Measurements from ENCODE around the gene NR3C1.
"Not testable (repeated sequence)": the region's sequence is repeated elsewhere in the genome, so short reads cannot be mapped to it uniquely, and the experiment has no call there.

Gene NR3C1

DNA sequence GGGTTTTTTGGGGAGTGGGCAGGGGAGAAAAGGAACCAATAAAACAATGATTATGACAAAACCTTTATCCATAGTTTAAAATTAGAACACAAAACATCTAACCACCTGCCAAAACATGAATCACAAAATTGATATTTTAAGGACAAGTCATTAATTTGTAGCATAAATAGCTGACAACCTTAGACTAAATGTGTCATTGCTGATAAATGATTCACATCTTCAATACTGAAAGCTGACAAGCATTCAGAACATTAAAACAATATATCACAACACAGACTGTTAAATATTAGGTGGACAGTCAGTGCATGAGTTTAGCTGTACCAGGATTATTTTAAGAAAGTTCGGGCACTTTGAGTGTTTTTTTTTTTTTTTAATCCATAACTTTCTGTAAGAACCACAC lies 71.5 kb downstream of the NR3C1 start:
- no peak for DNase-seq

DNA sequence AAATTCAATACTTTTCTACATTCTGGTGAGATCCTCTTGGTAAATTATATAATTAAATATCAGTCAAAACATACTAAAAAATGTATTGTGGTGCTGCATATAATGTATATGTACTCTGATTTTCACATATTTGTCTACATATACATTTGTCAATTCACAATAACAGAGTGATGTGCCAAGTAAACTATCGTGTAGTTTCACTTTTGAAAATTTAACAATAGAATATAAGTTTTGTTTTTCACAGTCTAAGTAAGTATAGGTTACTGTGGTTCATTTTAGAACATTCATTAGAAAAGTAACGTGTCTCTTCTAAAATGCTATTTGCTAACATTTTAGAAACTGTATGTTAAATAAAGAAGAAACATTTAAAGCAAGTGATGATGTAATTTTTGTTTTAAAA lies 73.6 kb downstream of the NR3C1 start:
- no peak for DNase-seq

DNA sequence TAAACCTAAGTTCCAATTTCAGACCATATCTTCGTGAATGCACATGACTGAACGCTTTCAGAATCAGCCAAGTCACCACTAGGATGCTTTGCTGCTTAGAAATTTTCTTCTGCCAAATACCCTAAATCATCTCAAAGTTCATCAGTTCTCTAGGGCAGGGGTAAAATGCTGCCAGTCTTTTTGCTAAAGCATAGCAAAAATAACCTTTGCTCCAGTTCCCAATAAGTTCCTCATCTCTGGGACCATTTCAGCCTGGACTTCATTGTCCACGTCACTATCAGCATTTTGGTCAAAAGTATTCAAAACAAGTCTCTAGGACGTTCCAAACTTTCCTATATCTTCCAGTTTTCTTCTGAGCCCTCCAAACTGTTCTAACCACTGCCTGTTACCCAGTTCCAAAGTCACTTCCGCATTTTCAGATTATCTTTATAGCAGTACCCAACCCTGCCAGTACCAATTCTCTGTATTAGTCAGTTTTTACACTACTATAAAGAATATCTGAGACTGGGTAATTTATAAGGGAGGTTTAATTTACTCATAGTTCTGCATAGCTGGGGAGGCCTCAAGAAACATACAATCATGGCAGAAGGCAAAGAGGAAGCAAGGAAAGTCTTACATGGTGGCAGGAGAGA lies 74.8 kb downstream of the NR3C1 start:
- no peak for DNase-seq

DNA sequence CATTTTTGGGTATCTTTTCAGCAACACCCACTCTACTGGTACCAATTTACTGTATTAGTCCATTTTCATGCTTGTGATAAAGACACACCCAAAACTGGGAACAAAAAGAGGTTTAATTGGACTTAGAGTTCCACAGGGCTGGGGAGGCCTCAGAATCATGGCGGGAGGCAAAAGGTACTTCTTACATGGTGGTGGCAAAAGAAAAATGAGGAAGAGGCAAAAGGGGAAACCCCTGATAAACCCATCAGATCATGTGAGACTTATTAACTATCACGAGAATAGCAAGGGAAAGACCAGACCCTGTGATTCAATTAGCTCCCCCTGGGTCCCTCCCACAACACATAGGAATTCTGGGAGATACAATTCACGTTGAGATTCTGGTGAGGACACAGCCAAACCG lies 78.4 kb downstream of the NR3C1 start:
- DNase-seq = not testable (repeated sequence)

DNA sequence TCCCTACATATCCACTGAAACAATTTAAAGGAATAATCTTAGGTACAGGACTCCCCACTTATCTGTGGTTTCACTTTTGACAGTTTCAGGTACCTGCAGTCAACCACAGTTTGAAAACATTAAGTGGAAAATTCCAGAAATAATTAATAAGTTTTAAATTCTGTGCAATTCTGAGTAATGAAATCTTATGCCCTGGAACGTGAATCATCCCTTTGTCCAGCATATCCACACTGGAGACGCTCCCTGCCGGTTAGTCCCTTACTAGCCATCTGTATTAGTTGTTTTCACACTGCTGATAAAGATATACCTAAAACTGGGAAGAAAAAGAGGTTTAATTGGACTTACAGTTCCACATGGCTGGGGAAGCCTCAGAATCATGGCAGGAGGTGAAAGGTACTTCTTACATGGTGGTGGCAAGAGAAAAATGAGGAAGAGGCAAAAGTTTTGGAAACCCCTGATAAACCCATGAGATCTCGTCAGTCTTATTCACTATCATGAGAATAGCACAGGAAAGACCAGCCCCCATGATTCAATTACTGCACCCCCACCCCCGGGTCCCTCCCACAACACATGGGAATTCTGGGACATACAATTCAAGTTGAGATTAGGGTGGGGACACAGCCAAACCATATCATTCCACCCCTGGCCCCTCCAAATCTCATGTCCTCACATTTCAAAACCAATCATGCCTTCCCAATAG lies 80.4 kb downstream of the NR3C1 start:
- DNase-seq = not testable (repeated sequence)

DNA sequence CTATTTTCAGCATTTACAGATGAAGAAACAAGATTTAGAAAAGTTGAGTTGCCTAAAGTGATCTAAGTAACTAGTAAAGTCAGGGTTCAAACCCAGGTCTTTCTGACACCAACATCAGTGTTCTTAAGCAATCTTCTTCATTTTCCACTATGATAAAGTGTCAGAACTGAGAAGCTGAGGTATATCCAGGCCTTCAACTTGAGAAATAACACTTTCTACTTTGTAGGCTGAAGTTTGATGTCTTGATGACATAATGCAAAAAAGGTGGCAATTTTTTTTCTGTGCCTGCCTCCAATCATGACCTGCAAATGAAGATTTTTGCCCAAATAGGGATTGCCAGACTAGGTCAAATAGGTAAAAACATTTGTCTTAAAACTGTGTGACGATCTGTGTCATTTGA lies 81.3 kb downstream of the NR3C1 start:
- no peak for DNase-seq

DNA sequence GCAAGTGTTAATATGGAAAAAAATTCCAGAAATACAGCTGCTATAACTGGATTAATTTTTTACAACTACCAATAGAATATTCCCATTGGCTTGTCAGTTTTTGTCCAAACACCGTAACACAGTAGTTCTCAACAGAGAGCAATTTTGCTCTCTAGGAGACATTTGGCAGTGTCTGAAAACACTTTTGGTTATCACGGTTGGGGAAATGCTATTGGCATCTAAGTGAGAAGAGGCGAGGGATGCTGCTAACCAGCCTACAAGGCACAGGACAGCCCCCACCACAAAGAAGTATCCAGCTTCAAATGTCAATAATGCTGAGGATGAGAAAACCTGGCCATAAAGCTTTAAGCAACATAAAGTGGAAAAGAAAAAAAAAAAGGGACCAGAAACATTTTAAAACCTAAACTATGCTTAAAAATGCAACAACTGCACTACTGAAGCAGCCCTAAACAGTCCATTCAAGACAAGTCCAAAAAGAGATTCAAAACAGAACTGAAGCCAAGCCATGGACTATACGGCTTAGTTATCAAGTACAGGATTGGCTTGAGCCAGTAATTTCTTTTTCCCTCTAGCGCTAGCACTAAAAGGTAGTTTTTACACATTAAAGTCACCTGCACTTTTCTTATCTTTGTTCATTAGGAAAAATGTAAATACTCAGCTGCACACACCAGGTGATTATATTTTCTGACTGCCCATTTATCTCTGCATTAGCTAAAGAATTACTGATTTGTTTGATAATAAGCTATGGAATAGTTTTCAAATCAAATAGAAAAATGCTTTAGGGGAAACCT lies 83.9 kb downstream of the NR3C1 start:
- no peak for DNase-seq

DNA sequence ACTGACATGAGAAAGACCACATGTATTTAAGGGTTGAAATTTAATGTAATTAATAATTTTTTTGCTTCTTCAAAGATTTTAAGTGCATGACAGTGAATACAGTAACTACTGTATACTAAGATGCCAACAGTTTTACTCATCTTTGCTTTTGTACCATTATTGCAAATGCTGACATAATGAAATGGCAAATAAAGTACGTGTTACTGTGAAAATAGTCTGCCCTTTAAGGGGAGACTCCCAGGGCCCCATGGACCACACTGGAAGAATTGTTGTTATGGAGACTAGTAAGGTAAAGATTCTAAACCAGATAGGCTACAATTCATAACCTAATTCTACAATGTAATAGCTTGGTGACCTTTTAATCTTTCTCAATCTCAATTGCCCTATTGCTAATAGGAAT lies 84.7 kb downstream of the NR3C1 start:
- DNase-seq = no peak

DNA sequence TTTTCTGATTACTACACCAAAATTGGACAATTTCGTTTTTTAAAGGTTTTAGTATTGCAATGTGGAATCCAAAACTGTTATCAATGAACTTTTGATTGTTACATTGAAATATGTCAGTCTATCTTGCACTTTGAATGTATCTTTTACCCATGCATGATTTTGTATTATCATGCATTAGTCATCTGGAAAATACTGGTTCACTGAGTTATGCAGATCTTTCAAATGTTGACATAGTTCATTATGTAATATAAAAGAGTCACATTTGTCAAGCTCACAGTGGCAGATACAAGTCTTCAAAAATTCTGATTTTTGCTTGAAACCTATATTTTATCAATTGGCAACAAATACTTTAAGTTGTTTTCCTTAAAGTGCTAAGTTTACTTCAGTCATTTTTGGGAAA lies 85.2 kb downstream of the NR3C1 start:
- DNase-seq = no peak

DNA sequence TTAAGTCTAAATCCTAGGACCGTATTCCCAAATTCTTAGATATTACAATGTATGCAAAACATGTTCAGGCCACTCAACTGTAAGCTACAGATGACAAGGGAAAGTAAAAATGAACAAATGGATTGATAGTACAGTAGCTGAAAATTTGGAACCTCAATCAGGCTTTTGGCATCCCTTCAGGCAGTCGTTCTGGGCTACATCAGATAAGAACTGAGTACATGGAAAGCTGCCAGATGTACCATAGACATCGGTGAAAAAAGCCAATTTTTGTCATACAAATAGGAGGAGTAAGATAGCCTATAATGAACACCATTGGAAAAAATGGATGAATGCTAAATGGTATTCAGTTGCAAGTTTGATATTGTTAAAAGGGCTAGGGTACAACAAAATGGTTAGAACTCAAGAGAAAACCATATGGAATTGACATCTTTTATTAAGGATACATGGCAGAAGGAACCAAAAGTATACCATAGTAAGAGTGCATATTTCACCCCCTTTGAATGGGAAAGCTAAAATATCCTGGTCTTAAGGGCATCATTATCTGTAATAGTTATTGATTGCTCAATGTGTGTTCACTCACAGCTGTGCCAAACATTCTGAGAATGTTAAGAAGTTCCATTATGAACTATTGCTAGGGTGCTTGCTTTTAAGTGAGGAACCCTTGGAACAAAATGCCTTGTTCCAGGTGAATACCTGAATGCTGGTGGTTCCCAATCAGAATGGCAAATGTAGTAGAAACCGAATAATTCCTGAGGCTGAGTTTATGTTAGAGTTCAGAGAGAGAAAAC lies 86.4 kb downstream of the NR3C1 start:
- no peak for DNase-seq

DNA sequence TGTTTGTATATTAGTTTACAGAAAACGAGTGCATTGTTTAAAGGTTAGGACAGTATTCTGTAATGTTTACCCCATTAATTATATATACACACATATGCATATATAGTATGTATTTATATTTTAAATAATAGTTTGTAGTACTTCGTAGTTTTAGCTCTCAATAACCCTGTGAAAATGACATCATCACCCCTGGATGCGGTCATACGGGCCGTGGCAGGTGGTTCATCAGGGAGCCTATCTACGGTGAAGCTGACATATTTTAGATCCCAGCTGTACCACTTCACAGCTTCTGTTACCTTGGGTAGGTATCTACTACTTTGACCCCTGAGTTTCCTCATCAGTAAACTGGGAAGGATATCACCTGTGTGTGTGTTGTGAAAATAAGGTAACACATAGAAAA lies 87.1 kb downstream of the NR3C1 start:
- no peak for DNase-seq

DNA sequence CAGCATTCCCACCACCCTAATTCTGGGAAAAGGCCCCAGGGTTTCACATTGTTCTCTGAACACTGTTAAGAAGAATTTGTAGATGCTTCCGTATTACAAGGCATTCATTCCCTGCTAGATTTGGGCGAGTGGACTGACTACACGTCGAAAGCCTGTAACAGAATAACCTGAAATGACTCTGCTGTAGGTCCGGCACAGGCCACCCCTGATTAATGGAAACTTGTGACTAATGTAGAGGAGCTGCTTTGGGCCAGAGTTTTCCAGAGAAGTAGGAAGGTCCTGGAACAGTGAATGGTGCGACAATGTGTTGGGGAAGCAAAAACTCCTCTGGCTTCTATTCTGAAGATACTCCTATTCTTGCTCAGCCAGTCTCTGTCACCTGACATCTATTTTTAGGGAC lies 87.6 kb downstream of the NR3C1 start:
- DNase-seq = no peak

DNA sequence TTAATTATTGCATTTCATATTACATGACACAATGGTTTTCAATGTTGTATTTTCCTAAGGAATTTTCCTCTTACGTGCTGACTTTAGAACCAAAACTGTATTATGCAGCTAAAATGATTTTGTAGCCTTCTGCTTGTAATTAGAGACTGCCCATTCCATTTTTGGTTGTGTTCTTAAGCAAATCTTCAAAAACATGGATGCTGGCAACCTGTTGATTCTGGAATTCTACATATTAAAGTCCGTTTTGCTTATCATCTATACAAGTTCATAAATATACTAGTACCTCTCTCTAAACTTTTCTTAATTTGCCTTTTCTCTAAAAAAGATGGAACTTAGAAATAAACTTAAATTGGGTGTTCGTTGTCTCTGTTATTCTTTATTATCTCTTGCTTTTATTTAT lies 88.3 kb downstream of the NR3C1 start:
- no peak for DNase-seq

DNA sequence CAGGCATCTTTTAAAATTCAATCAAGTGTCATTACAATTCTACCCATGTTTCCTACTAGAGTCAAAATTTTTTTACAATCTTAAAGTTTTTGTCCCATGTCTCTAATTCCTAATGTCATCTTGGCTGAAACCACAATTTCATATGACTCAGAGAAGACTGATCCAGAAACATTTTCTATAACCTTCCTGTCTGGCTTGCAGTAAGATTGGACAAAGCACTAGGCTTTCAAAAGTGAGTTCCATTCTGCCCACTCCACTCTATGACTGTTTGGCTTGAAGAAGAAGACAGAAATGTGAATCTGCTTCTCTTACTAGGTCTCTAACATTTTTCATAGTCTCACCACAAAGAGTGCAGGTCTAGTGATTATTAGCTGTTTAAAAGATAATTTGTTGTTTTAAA lies 88.8 kb downstream of the NR3C1 start:
- no peak for DNase-seq

DNA sequence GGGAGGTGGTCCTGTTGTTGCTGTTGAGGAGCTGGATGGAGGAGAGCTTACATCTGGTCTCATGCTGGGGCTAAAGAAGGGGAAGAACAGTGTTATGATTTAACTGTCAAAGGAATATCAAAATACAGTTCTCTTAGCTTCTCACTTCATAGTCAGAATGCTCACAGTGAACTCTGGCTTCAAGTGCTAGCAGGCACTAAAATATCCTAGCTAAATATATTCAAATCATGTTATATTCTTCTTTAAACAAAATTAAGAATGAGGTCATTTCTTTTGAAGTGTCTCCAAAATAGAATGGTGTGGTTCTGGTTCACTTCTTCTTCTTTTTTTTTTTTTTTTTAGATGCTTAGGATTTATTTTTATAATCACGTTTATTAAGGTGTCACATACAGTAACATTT lies 89.4 kb downstream of the NR3C1 start:
- DNase-seq = no peak

DNA sequence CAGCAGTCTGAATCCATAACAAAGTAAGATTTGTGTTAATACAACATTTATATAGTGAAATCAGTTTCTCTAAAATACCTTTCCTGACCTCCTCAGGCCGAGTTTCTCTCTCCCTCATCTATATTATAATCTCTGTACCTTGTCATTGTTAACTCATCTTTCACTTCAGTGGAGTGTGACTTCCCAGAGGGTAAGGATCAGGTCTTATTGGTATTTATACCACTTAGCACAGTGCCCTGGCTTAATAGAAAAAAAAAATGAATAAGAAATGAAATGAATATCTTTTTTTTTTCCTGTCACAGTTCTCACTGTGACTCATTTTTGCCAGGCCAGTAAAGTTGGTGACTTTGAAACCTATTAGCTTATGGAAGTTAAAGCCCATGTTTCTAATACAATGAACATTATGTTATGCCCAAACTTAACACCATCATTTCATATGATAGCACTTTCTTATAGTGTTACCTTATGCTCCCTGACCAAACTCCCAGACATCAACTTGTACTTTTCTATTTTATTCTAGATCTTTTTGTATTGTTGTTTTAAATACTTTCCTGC lies 90.1 kb downstream of the NR3C1 start:
- DNase-seq = no peak

DNA sequence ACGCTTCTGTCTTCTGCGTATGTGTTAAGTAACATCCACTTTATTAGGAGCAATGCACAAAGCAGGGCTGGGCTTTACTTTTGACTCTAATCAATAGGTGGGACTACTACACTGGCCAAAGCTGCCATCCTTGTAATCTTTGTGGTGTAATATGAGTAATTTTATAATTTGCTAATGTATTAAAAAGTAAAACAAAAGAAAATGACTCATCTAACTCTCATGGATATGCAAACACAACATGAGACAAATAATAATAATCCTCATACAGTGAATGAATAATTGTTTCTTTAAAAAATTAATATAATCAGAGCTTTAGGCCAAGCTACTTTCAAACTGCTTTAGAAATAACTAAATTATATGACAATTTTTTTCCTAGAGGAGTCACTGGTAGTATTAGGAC lies 90.7 kb downstream of the NR3C1 start:
- no peak for DNase-seq

DNA sequence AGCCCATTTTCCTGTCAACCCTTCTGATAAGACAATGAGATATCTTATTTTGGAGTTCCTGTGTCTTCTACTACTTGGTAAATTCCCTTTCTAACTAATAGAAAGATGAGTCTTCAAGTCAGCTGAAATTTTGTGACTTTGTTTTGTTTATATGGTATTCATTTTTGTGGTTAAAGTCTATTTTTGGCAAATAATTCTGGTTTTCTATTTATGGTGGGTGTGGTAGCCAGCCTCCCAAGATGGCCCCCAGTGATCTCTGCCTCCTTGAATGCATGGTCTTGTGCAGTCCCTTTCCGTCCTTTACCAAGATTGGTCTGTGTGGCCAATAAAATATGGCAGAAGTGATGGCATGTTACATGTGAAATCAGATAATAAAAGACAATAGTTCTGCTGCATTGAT lies 91.5 kb downstream of the NR3C1 start:
- DNase-seq = no peak

DNA sequence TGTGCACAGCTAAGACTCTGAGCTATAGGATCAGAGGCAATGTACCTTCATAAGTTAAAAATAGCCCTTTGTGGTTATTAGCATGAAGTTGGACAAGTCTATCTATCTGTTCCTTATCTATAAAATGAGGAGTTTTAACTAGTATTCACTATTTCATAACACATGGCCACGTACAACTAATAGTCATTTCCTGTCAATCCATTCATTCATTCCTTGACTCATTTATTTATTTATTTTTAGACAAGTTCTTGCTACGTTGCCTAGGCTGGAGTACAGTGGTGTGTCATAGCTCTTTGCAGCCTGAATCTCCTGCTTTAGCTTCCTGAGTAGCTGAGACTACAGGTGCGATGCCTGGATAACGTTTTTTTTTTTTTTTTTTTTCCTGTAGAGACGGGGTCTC lies 92.1 kb downstream of the NR3C1 start:
- DNase-seq = no peak

DNA sequence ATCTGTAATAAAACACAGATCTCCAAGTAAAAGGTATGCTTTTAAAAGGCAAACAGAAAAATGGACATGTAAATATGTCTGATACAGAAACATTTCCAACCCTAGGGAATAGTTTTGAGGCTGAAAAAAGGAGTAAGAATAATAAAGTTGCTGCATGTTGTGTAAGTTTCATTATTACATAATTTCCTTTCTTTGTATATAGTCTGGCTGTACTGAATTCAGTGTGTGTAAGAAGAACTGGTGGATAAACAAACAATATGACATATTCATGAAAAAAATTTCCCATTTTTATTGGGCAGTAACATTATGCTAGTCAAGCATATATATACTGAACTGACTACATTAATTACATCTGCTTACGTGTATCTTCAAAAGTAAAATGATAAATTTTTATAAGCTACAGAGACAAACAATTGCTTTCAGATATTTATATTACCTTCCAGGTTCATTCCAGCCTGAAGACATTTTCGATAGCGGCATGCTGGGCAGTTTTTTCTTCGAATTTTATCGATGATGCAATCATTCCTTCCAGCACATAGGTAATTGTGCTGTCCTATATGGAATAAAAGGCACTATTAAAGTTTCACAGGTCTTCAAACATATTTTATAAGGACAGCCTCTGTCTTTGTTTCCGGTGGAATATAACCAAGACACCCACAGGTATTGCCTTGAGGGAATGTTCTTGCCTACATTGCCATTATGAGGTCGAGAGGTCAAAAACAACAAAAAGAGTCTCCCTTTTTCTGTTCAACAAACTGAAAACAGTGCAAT lies 93.6 kb downstream of the NR3C1 start:
- DNase-seq = no peak

DNA sequence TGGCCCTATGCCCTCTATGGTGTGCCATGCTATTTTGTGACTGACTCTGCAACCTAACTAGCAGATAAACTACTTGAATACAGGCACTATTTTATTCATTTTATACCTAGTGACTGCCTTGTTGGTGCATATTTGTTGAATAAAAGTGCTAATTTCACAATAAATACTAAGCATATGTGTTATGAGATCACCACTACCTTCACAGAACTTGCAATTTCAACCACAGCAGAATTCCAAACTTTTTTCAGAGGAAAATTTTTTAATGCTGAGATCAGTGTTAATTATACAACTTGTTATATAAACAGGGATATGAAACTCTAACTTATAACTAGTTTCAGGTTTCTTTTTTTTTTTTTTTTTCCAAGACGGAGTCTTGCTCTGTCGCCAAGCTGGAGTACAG lies 94.8 kb downstream of the NR3C1 start:
- no peak for DNase-seq

DNA sequence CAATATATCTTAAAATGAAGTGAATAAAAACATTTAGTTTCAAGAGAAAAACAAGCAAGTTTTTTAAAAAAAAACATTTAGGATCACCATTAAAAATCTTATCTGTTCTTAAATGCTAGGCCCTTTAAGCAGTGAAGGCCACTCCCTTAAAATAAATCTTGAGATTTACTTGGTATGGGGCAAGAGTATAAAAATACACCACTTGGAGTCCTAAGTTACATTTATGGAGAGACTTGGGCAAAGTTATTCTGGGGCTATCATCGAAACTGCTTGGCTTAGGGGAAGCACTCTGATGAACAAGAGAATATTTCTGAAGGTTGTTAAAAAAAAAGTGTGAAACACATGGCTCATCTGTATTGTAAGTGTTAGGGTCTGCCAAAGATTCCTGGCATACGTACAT lies 97.4 kb downstream of the NR3C1 start:
- DNase-seq = no peak

Data from femur (tissue), 1 donor.